Lung (tissue), 12 donors: ENCODE results near the gene XXYLT1. TPM values are rescaled to one million over a fixed set of nuclear protein-coding genes. Genes with fewer than 3 reads are reported as not detected.

Experiments
- ATAC-seq: fragments of 200-7000 bp; cut with Tn5 transposase; one replicate; pipeline ENCODE4 v1.9.1; 2020; ENCODE audit warnings: moderate number of reproducible peaks; ENCODE audit not compliant: insufficient read depth, low FRiP score
- DNase-seq, 3 donors: peaks; one replicate each; pipeline ENCODE4 v3.0.0-alpha.2; 2013 to 2017
- H3K27ac ChIP-seq, 2 donors: one replicate each; pipeline ENCODE4 v1.5.1; 2013; ENCODE audit warnings: mild to moderate bottlenecking in 2 of 2, moderate library complexity in 2 of 2, control low read depth in 1 of 2, inconsistent platforms in 1 of 2, low read depth in 1 of 2, low read length in 1 of 2
- H3K27me3 ChIP-seq, 3 donors: one replicate each; pipeline ENCODE4 v1.5.1; 2013; ENCODE audit warnings: low read length in 2 of 3; ENCODE audit not compliant: control insufficient read depth in 3 of 3, insufficient read depth in 3 of 3
- H3K36me3 ChIP-seq, 4 donors: one replicate each; pipeline ENCODE4 v1.5.1; 2013; ENCODE audit warnings: low read length in 4 of 4, mild to moderate bottlenecking in 1 of 4, moderate library complexity in 1 of 4; ENCODE audit not compliant: control insufficient read depth in 4 of 4, insufficient read depth in 4 of 4
- H3K4me1 ChIP-seq, 5 donors: one replicate each; pipeline ENCODE4 v1.5.1; 2013; ENCODE audit warnings: low read length in 5 of 5, mild to moderate bottlenecking in 2 of 5, moderate library complexity in 1 of 5; ENCODE audit not compliant: control insufficient read depth in 5 of 5, insufficient read depth in 5 of 5
- H3K4me3 ChIP-seq: one replicate; pipeline ENCODE4 v1.5.1; 2013; ENCODE audit warnings: mild to moderate bottlenecking, control low read depth, moderate library complexity
- H3K9ac ChIP-seq, 2 donors: one replicate each; pipeline ENCODE4 v1.5.1; 2013; ENCODE audit warnings: low read length in 2 of 2, control low read depth in 1 of 2; ENCODE audit not compliant: insufficient read depth in 1 of 2
- H3K9me3 ChIP-seq, 4 donors: one replicate each; pipeline ENCODE4 v1.5.1; 2013; ENCODE audit warnings: low read length in 3 of 4, mild to moderate bottlenecking in 1 of 4, moderate library complexity in 1 of 4; ENCODE audit not compliant: control insufficient read depth in 4 of 4, insufficient read depth in 3 of 4
- WGBS, 2 donors: extraction: QIAGEN DNeasy Blood & Tissue Kit; methylation state at CpG; one replicate each; pipeline ENCODE4 v1.1.7; 2013; 5-methylcytosine and 5-hydroxymethylcytosine counted together
- polyA plus RNA-seq, 2 donors: library from polyadenylated mRNA; stranded (reverse); fragments of 200-250 nt; gene quantifications; one replicate each; pipeline ENCODE4 v1.2.1, GENCODE V29; 2013
- total RNA-seq, 2 donors: library from RNA; depleted of rRNA in 1 of 2; stranded (reverse); fragments of >200 nt in 1 of 2; gene quantifications; one replicate each; pipeline ENCODE4 v1.2.1, GENCODE V29; 2014 to 2021
- TF ChIP-seq, protein P1 (sequence below): IDR thresholded peaks from 2 replicates; pipeline ENCODE4 v1.5.1; 2012; ENCODE audit warnings: mild to moderate bottlenecking; ENCODE audit errors: control extremely low read depth, extremely low read depth
- donor health status: control.
- donor health status: control.
- donor health status: Bipolar disorder and iron deficiency.
- donor health status: healthy.
- donor health status: DM: yes; HTN: yes; CAD: no.

XXYLT1 gene
- total and polyA plus RNA-seq, 4 donors = 4.7 to 15.4 (median 11.4) TPM

DNA sequence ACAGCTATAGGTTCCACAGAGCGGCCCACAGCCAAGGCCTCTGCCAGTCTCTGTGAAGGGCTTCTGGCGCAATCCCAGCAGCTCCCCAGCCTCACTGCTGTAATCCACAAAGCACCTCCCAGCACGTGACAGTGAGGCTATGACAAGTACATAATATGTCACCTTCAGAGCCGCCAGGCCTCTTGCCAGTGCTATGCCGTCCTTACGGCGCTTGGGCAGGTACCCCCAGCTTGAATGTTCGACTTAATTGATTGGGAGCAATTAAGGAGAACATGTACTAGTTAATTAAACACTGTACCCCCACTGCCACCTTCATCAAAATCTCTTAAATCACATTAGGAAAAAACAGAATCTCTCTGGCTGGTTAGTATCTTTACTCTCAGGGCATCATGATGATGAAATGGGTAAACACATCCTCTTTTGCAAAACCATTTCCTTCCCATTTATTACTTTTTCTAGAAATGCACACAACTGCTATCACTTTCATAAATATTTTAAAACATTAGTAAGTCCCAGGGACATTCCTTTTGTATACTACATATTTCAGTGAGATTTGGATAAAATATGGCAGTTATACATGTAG, 169.9 kb downstream of the XXYLT1 start:
- H3K4me1 ChIP-seq = peaks cover 0 to 19% (median 9%) of the 10 kb centered on the region in 5 donors
- no peak overlapping the region for H3K9ac ChIP-seq
- WGBS, 2 donors = 24 to 54% methylated on average over 8 of the region's 8 CpGs
- TF ChIP-seq, protein P1, sequence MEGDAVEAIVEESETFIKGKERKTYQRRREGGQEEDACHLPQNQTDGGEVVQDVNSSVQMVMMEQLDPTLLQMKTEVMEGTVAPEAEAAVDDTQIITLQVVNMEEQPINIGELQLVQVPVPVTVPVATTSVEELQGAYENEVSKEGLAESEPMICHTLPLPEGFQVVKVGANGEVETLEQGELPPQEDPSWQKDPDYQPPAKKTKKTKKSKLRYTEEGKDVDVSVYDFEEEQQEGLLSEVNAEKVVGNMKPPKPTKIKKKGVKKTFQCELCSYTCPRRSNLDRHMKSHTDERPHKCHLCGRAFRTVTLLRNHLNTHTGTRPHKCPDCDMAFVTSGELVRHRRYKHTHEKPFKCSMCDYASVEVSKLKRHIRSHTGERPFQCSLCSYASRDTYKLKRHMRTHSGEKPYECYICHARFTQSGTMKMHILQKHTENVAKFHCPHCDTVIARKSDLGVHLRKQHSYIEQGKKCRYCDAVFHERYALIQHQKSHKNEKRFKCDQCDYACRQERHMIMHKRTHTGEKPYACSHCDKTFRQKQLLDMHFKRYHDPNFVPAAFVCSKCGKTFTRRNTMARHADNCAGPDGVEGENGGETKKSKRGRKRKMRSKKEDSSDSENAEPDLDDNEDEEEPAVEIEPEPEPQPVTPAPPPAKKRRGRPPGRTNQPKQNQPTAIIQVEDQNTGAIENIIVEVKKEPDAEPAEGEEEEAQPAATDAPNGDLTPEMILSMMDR = no peak
- no peaks in the 10 kb centered on the region for H3K36me3 ChIP-seq
- H3K9me3 ChIP-seq = no peaks in the 10 kb centered on the region
- no peaks in the 10 kb centered on the region for H3K27me3 ChIP-seq
- H3K27ac ChIP-seq = peak overlapping the region; percentile 55 to 72
- peak in 2 of 3 donors; percentile 23 to 44 for DNase-seq
- no peak overlapping the region for H3K4me3 ChIP-seq
- no peak for ATAC-seq

- Histone ChIP-seq H3K27ac (peak overlapping the region; percentile 55 to 72), H3K4me1 (peaks cover 0 to 16% (median 10%) of the 10 kb centered on the region in 5 donors), H3K27me3 (no peaks in the 10 kb centered on the region), H3K36me3 (no peaks in the 10 kb centered on the region), H3K9ac (no peak overlapping the region), H3K9me3 (no peaks in the 10 kb centered on the region), H3K4me3 (no peak overlapping the region)
- WGBS, 2 donors = 86 to 91% methylated on average over 14 of the region's 14 CpGs
- TF ChIP-seq, protein P1 = no peak
- no peak for ATAC-seq
- DNase-seq = no peak
Observed at GRCh38 chr3:195099951-195100785, 170.8 kb downstream of the XXYLT1 start.

DNA sequence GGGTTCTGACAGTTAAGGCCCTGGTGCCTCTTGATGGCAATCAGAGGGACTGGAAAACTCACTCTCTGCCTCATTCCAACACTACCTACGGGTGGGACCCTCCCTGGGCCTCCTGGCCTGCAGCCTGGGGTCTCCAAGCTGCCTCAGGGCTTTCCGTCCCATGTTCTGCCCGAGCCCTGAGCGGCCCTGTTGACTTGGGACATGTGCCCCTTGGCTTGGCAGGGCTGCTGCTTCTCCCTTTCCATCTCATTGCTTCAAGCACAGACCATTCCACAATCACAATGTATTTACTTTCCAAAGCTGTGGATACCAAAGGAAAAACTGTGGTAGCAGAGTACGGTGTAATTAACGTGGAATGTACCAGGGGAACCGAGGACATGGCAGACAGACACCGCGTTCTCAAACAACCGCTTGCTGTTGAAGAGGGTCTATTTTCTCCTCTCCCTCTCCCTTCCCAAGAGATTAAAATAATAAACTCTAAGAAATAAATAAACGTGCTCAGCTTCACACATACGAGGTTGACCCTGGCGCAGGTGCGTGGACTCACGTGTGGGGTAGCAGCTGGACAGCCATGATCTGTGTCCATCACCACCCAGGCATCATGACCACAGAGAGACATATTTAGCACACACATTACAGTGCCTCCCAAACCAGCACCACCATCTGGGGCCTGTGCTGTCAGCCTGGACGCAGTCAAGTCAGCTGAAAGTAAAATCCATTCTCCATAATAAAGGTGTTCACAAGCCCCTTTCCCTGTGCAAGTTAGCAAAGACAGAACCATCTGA, 172.0 kb downstream of the XXYLT1 start:
- Histone ChIP-seq H3K27ac (no peak overlapping the region), H3K27me3 (no peaks in the 10 kb centered on the region), H3K4me3 (no peak overlapping the region), H3K36me3 (no peaks in the 10 kb centered on the region), H3K4me1 (peaks cover 0 to 11% (median 10%) of the 10 kb centered on the region in 5 donors), H3K9ac (no peak overlapping the region), H3K9me3 (no peaks in the 10 kb centered on the region)
- no peak for ATAC-seq
- 91 to 97% methylated on average over 16 of the region's 16 CpGs for WGBS, 2 donors
- TF ChIP-seq, protein P1 = no peak
- no peak for DNase-seq
